NCI-H524 (cell line): ENCODE results near the gene RASL11A.
"Not testable (repeated sequence)": the region's sequence is repeated elsewhere in the genome, so short reads cannot be mapped to it uniquely, and the experiment has no call there.

Experiments used
- DNase-seq, 2 experiments: peaks; one replicate each; lab custom pipeline; 2025; lab: John Stamatoyannopoulos, UW

Gene RASL11A

DNA sequence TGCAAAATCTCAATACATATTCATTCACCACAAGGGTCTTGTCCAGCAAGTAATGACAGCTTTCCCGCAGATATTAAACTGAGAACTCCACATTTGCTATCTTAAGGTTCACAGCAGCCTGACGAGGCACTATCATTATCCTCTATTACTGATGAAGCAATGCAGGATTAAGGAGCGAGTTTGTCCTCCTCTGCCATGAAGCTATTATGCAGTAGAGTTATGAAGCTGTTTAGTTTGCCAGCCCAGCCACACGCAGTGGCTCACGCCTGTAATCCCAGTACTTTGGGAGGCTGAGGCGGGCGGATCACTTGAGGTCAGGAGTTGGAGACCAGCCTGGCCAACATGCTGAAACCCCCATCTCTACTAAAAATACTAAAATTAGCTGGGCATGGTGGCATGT lies 29.8 kb downstream of the RASL11A start:
- DNase-seq, result not testable (repeated sequence)

DNA sequence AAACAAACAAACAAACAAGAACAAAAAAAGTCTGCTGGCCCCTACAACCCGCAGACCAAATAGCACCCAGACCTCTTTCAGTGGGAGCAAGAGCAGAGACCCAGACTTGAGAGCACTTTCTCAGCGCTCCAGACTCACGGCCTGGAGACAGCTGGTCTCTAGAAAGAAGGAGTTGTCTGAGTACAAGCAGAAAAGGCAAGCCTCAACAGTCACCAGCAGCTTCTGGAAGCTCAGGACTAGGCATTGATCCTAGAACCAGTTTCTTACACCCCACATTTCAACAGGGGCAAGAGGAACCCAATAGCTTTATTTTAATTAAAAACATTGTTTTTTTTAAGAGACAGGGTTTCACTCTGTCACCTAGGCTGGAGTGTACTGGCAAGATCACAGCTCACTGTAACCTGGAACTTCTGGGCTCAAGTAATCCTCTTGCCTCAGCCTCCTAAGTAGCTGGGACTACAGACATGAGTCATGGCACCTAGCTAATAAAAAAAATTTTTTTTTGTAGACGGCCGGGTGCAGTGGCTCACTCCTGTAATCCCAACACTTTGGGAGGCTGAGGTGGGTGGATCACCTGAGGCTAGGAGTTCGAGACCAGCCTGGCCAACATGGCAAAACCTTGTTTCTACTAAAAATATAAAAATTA lies 30.4 kb downstream of the RASL11A start:
- DNase-seq, result no peak

DNA sequence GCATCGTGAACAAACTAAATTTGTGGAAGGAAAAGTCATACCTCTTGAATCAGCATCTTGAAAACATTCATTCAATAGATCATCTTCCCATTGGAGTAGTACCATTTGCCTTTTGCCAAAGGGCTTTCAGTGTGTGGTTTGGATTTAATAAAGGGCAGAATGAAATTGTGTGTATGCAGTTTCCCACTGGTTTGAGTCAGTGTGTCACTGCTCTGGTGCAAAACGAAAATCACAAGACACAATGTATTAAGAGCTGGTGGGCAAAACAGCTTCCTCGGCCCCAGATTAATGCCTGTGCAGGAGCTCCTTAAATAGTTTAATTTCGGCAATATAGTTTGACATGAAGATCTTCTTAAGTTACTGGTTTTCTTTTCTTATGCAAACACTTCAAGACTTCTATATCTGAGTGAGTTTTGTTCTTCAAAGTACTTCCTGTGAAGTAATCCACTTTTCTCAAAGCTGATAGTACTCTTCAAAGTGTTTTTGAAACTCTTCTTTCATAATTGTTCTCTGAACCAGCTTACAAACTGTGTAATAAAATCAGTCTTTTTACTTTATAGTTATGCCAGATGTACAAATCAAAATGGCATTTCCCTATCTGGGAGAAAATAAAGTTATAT lies 32.1 kb downstream of the RASL11A start:
- DNase-seq, result no peak

DNA sequence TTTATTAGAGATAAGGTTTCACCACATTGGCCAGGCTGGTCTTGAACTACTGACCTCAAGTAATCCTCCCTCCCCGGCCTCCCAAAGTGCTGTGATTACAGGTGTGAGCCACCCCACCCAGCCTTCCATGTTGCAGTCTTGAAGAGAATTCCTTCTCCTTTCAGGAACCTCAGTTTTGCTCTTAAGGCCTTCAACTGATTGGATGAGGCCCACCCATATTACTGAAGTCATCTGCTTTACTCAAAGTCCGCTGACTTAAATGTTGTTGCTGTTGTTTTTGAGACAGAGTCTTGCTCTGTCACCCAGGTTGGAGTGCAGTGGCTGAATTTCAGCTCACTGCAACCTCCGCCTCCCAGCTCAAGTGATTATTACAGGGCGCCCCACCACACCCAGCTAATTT lies 33.5 kb downstream of the RASL11A start:
- DNase-seq, result no peak

DNA sequence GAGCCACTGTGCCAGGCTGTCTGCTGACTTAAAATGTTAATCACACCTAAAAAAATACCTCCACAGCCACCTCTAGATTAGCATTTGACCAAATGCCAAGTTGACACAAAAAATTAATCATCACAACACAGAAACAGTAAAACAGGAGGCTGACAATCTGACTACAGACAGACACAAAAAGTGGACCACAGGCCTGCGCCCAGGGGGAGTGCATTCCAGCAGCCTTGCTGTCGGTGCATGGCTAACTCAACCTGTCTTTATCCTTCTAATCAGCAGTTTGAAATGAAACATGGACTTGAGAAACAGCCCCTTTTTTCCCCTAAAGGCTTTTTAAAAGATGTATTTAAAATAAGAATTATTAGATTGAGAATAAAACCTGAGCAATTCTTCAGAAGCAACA lies 34.0 kb downstream of the RASL11A start:
- DNase-seq, result no peak

DNA sequence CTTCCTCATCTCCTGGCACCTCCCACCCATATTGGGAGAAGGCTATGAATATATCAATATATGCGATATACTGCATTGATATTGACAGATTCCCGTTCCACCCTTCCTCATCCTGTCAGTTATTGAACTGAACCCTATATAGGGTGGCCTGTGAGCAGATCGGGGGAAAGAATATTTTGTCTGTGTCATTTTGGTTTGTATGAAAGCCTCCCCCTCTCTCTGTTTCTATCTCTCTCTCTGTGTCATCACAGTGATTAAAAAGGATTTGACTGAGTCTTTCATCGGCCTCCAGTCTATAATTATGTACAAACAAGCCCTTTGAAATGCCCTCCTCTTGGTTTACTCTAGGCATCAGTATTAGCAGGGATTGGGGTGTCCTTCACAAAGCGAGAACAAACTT lies 35.7 kb downstream of the RASL11A start:
- no peak for DNase-seq

DNA sequence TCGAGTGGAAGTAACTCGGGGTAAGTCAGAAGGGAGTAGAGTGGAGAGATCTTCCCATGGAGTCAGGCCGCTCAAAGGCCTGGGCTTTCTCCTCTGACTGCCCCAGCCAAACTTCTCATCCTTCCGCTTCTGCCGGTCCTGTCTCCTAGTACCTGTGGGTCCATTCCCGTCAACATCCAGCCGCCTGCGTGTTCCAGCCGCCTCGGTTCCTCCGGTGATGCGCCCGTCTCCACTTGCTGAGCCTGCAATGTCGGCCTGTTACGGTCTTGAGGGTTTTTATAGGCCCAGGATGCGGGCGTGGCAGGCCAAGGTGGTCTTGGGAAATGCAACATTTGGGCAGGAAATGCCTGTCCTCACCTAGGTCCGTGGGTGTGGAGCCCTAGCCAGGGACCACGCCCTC lies 38.3 kb downstream of the RASL11A start:
- no peak for DNase-seq

DNA sequence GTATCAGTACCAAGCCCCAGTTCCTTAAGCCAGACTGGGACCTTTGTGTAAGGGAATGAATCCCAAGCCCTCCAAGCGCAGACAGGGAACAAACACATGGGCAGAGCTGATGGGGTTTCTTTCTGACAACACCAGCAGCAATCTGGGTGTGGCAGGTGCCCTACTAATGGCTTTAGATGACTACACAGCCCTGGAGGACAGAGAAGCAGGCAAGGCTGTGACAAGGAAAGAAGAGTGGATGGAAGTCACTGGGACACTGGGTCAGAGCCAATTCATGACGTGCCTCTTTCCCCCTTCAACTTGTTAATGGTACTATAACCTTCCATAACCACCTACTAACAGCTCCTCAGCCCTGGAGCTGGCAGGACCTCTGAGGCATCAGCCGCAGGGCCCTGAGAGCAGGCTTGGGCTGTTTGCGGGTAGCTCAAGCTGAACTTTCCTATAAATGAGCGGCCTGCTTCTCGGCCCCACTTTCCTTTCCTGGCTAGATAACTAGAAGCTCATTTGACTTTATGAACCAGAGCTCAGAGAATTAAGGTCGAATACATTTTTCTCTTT lies 38.9 kb downstream of the RASL11A start:
- no peak for DNase-seq

DNA sequence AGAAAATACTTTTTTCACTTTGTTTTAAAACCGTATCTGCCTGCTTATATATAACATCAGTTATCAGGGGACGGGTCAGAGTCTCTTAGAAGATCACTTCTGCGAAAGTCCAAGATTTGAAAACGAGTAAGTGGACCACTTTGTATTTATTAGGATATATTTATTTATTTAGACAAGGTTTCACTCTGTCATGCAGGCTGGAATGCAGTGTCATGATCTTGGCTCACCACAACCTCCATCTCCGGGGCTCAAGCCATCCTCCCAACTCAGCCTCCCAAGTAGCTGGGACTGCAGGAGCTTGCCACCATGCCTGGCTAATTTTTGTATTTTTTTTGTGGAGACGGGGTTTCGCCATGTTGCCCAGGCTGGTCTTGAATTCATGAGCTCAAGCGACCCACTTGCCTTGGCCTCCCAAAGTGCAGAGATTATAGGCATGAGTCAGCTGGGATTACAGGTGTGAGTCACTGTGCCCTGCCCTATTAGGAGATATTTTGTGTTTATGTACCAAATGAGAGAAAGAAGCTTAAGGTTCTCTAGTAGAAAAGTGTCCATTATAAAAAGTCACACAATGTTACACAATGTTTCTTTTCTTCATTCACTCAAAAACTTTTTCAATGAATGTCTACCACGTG lies 39.5 kb downstream of the RASL11A start:
- DNase-seq, result no peak

DNA sequence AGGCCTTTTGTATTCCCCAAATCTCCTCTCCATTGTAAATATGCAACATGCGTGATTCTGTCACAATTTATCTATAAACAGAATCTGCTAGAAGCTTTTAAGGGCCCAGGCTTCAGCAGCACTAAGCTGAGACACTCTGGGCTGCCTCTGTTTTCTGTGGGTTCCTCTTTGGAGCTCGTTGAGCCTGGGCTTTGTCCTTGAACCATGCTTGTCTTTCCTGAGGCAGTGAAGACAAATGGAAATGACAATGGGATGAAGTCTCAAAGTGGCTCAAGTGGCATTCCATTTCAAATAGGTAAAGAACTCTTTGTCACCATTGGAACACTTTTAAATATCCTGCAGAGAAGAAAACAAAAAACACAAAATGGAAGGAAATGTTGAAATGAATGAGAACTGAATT lies 40.3 kb downstream of the RASL11A start:
- no peak for DNase-seq

DNA sequence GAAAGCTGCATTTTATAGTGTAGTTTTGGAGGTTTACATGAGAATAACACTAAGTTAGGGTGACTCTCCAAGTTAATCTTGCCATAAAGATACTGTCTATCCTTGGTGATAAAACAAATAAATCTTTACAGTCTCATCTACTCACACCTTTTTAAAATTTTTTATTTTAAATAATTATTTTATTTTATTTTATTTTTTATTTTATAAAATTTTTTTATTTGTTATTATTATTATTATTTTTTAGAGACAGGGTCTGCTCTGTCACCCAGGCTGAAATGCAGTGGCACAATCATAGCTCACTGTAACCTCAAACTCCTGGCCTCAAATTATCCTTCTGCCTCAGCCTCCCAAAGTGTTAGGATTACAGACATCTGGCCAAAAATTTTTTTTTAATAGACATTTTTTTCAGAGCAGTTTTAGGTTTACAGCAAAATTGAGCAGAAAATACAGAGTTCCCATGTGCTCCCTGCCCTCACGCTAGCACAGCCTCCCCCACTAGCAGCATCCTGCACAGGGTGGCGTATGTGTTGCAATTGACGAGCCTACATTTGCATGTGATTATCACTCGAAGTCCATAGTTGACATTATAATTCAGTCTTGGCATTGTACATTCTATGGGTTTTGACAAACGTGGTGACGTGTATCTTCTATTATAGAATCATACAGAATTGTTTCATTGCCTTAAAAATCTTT lies 41.0 kb downstream of the RASL11A start:
- no peak for DNase-seq

DNA sequence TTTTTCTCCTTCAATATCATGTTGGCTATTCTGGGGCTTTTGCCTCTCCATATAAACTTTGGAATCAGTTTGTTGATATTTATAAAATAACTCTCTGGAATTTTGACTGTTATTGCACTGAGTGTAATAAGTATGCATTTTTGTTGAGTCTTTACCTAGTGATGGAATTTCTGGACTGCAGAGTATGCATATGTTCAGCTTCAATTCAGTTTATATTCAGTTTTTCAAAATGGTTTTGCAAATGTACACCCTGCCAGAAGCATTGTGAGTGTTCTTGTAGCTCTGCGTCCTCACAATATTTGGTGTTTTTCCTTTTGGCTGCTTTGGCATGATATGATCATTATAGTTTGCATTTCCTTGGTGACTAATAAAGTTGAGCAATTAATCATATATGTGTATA lies 43.1 kb downstream of the RASL11A start:
- DNase-seq, result no peak

DNA sequence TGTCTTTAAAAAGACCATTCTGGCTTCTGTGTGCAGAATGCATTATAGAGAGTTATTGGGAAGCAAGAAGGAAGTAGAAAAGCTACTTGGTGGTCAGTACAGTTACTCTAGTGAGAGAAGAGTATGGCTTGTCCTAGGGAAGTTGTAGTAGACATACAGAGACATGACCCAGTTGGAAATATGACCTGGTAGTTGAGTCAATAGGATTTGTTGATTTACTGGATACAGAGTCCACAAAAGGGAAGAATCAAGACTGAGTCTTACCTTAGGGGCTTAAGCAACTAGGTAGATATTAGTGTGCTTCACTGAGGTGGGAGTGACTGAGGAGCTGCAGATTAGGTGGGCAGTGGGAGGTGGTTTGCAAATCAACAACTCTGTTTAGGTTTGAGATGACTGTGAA lies 48.8 kb downstream of the RASL11A start:
- DNase-seq, result no peak

DNA sequence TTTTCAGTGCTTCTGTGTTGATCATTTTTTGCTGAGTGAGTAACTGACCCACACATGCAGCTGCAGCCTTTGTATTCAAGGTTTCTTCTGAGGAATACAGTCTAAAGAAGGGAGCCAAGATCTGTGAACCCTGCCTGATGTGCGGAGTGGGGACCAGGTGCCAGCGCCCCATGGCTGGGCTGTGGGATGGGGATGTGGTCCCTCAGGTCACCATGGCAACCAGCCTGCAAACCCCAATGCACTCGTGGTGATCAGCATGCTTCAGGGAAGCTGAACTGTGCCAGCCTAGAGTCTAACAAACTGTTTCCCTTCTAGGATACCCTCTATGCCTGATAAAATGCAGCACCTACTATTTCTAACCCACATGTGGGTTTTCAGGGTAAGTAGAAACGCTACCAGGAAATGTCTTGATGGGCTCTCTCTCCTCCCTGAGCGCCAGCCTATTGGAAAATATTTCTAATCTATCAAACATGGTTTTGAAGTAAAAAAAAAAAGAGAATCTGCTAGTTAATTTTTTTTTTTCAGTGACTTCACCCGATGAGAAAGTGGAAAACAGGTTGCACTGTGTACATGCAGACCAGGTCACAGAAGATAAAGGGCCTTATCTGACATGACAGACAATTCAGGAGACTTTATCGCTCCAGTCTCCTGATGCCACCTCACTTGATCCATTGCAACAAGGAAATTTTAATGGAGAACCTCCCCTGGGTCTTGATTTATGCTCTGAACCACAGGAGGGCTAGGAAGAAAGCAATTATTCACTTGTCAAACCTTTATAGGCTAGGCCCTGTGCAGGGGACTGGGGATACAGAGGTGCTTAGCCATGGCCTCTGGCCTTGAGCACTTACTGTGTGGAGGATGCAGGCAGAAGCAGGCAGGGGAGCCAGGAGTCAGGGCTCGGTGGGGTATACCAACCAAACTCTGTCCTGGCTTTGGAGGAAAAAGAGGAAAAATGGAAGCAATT lies 51.1 kb downstream of the RASL11A start:
- no peak for DNase-seq

DNA sequence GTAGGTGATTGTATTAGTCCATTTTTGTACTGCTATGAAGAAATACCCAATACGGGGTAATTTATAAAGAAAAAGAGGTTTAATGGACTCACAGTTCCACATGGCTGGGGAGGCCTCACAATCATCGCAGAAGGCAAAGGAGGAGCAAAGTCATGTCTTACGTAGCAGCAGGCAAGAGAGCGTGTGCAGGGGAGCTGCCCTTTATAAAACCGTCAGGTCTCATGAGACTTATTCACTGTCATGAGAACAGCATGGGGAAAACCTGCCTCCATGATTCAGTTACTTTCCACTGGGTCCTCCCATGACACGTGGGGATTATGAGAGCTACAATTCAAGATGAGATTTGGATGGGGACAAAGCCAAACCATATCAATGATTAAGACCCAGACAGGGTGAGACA lies 51.8 kb downstream of the RASL11A start:
- DNase-seq, result not testable (repeated sequence)
